ENCODE measurements around the gene LAMA3. TPM values are rescaled to one million over a fixed set of nuclear protein-coding genes. Genes with fewer than 3 reads are reported as not detected.

LAMA3 gene
- total RNA-seq, 1 experiment from 2014 or later = 34.6 TPM

GRCh38 chr18:23752796-23753195 is 63.5 kb downstream of the LAMA3 start:
- no peaks in the 10 kb centered on the region for H3K4me1 Mint-ChIP-seq (ENCODE audit: low read depth, unreplicated experiment)
- POLR2A ChIA-PET = no interaction called here
- H3K27me3 ChIP-seq (replicated peaks; ENCODE audit: control insufficient read depth, insufficient read depth, low read length) = no peaks in the 10 kb centered on the region
- H3K36me3 Mint-ChIP-seq (ENCODE audit: insufficient read depth, unreplicated experiment) = peaks cover 11% of the 10 kb centered on the region
- no peak overlapping the region for H3K27ac Mint-ChIP-seq (ENCODE audit: unreplicated experiment)
- no peak for TF ChIP-seq CTCF (IDR thresholded peaks at IDR 0.05; ENCODE audit: insufficient read depth in 1 of 2, low read depth in 1 of 2, low read length in 1 of 2, severe bottlenecking in 1 of 2, unreplicated experiment in 1 of 2)
- H3K9me3 ChIP-seq = no peaks in the 10 kb centered on the region
- no peaks in the 10 kb centered on the region for H3K4me1 ChIP-seq
- no peaks in the 10 kb centered on the region for H3K9me3 Mint-ChIP-seq (ENCODE audit: unreplicated experiment)
- no TSS peak for BruUV-seq (replicated peaks)
- H3K4me3 ChIP-seq (ENCODE audit: low read depth, low read length) = no peak overlapping the region
- no peak overlapping the region for H3K4me3 Mint-ChIP-seq (ENCODE audit: unreplicated experiment)
- CTCF ChIA-PET = no interaction called here
- H3K27me3 Mint-ChIP-seq (ENCODE audit: insufficient read depth, unreplicated experiment) = no peaks in the 10 kb centered on the region
- no peak for DNase-seq
- H3K36me3 ChIP-seq (ENCODE audit: control insufficient read depth, insufficient read depth, low read length) = no peaks in the 10 kb centered on the region
- intact Hi-C loops (cut with micrococcal nuclease; ENCODE audit: unreplicated experiment) = no loop called here

- H3K4me1 ChIP-seq = no peaks in the 10 kb centered on the region
- no peaks in the 10 kb centered on the region for H3K36me3 ChIP-seq (ENCODE audit: control insufficient read depth, insufficient read depth, low read length)
- no peak overlapping the region for H3K4me3 ChIP-seq (ENCODE audit: low read depth, low read length)
- no peaks in the 10 kb centered on the region for H3K27me3 ChIP-seq (replicated peaks; ENCODE audit: control insufficient read depth, insufficient read depth, low read length)
- ChIA-PET POLR2A (no interaction called here), CTCF (no interaction called here)
- H3K9me3 Mint-ChIP-seq (ENCODE audit: unreplicated experiment) = no peaks in the 10 kb centered on the region
- TF ChIP-seq CTCF (IDR thresholded peaks at IDR 0.05; ENCODE audit: insufficient read depth in 1 of 2, low read depth in 1 of 2, low read length in 1 of 2, severe bottlenecking in 1 of 2, unreplicated experiment in 1 of 2) = no peak
- H3K9me3 ChIP-seq = no peaks in the 10 kb centered on the region
- H3K27ac Mint-ChIP-seq (ENCODE audit: unreplicated experiment) = no peak overlapping the region
- H3K4me1 Mint-ChIP-seq (ENCODE audit: low read depth, unreplicated experiment) = no peaks in the 10 kb centered on the region
- DNase-seq = no peak
- peaks cover 19% of the 10 kb centered on the region for H3K36me3 Mint-ChIP-seq (ENCODE audit: insufficient read depth, unreplicated experiment)
- H3K27me3 Mint-ChIP-seq (ENCODE audit: insufficient read depth, unreplicated experiment) = no peaks in the 10 kb centered on the region
- intact Hi-C loops (cut with micrococcal nuclease; ENCODE audit: unreplicated experiment) = no loop called here
- H3K4me3 Mint-ChIP-seq (ENCODE audit: unreplicated experiment) = no peak overlapping the region
- no TSS peak for BruUV-seq (replicated peaks)
These were observed 67.6 kb downstream of the LAMA3 start for GRCh38 chr18:23756590-23757436.

- DNase-seq = no peak
- Mint-ChIP-seq H3K27me3 (ENCODE audit: insufficient read depth, unreplicated experiment) (no peaks in the 10 kb centered on the region), H3K36me3 (ENCODE audit: insufficient read depth, unreplicated experiment) (peaks cover 19% of the 10 kb centered on the region), H3K9me3 (ENCODE audit: unreplicated experiment) (no peaks in the 10 kb centered on the region), H3K4me3 (ENCODE audit: unreplicated experiment) (no peak overlapping the region), H3K27ac (ENCODE audit: unreplicated experiment) (no peak overlapping the region), H3K4me1 (ENCODE audit: low read depth, unreplicated experiment) (no peaks in the 10 kb centered on the region)
- TF ChIP-seq CTCF (IDR thresholded peaks at IDR 0.05; ENCODE audit: insufficient read depth in 1 of 2, low read depth in 1 of 2, low read length in 1 of 2, severe bottlenecking in 1 of 2, unreplicated experiment in 1 of 2) = no peak
- Histone ChIP-seq H3K27me3 (replicated peaks; ENCODE audit: control insufficient read depth, insufficient read depth, low read length) (no peaks in the 10 kb centered on the region), H3K36me3 (ENCODE audit: control insufficient read depth, insufficient read depth, low read length) (no peaks in the 10 kb centered on the region), H3K9me3 (no peaks in the 10 kb centered on the region), H3K4me3 (ENCODE audit: low read depth, low read length) (no peak overlapping the region), H3K4me1 (no peaks in the 10 kb centered on the region)
- ChIA-PET CTCF (no interaction called here), POLR2A (no interaction called here)
- intact Hi-C loops (cut with micrococcal nuclease; ENCODE audit: unreplicated experiment) = no loop called here
- no TSS peak for BruUV-seq (replicated peaks)
These were observed 68.1 kb downstream of the LAMA3 start for GRCh38 chr18:23757437-23757733.
